ENCODE results near the gene MSL3B. TPM values are rescaled to one million over a fixed set of nuclear protein-coding genes. Genes with fewer than 3 reads are reported as not detected.

Gene MSL3B

Other genes with a start within 250 kb of the MSL3B start
- not detected for gene UGT1A10, start 231.9 kb downstream of the MSL3B start, total RNA-seq
- gene UGT1A9, start 196.5 kb downstream of the MSL3B start, total RNA-seq: not detected
- gene UGT1A7, start 186.5 kb downstream of the MSL3B start, total RNA-seq: not detected
- gene UGT1A6, start 175.5 kb downstream of the MSL3B start, total RNA-seq: not detected
- gene UGT1A5, start 155.5 kb downstream of the MSL3B start, total RNA-seq: not detected
- gene UGT1A4, start 149.7 kb downstream of the MSL3B start, total RNA-seq: not detected
- not detected for gene UGT1A3, start 139.3 kb downstream of the MSL3B start, total RNA-seq
- gene UGT1A1, start 108.1 kb downstream of the MSL3B start, total RNA-seq: not detected
- not detected for gene MROH2A, start 90.1 kb downstream of the MSL3B start, total RNA-seq
- gene HJURP, start 13.9 kb downstream of the MSL3B start, total RNA-seq: 100 to 1,000 TPM; 111 to 145 TPM
- not detected for gene TRPM8, start 49.0 kb upstream of the MSL3B start, total RNA-seq
- not detected for gene SPP2, start 182.3 kb upstream of the MSL3B start, total RNA-seq

Data from activated CD8-positive, alpha-beta memory T cell treated with anti-CD3 and anti-CD28 coated beads, Interleukin-2, amount 10 ng/mL, durations not matched to agents 7 days and 5 days (primary cell).